ENCODE data around the gene MRS2. TPM values are rescaled to one million over a fixed set of nuclear protein-coding genes. Genes with fewer than 3 reads are reported as not detected.

Gene MRS2
- total RNA-seq, 1 donor from 2014 or later, result 23.1 TPM

DNA sequence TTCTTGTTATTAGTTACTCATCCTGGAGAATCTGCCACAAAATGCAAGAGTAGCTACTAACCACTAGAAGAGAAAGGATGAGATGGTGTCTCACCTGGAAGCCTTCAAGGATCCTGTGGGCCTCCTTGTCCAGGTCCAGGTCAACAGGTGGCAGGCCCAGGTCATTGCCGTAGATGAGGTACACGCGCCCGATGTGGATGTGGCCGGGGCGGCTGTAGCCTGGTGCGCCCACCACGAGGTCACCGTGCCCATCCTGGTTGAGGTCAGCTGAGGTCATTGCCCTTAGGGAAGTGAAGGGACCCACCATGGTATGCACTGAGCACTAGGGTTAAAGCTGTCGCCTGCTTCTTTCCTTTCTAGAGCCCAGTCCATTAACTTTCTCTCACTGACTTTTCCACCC lies 51.2 kb downstream of the MRS2 start:
- no peak overlapping the region for H3K4me3 ChIP-seq
- intact Hi-C loops (cut with DNase I), result no loop called here
- no peak for DNase-seq (ENCODE audit: extremely low spot score in 2 of 2)

DNA sequence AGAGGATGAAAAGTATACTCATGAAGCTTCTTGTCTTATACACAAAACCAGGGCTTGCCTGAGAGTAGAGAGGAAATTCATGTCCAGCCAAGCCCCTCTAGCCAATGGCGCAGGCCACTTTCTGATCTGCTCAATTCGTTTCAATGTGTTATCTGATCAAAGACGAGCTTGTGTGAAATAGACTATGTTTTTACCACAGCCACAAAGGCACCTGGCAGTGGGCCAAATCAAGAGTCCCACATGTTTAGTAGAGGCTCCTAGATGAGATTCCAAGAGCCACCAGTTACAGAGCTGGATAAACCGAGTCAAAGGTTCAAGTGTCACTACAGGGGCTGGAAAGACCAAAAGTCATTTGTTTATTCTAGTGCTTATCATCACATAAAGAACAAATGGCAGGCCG lies 51.7 kb downstream of the MRS2 start:
- TF ChIP-seq, protein P1, sequence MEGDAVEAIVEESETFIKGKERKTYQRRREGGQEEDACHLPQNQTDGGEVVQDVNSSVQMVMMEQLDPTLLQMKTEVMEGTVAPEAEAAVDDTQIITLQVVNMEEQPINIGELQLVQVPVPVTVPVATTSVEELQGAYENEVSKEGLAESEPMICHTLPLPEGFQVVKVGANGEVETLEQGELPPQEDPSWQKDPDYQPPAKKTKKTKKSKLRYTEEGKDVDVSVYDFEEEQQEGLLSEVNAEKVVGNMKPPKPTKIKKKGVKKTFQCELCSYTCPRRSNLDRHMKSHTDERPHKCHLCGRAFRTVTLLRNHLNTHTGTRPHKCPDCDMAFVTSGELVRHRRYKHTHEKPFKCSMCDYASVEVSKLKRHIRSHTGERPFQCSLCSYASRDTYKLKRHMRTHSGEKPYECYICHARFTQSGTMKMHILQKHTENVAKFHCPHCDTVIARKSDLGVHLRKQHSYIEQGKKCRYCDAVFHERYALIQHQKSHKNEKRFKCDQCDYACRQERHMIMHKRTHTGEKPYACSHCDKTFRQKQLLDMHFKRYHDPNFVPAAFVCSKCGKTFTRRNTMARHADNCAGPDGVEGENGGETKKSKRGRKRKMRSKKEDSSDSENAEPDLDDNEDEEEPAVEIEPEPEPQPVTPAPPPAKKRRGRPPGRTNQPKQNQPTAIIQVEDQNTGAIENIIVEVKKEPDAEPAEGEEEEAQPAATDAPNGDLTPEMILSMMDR (IDR thresholded peaks at IDR 0.05), result no peak
- TF ChIP-seq POLR2AphosphoS5 (IDR thresholded peaks at IDR 0.05; ENCODE audit: insufficient read depth in 1 of 2, low read depth in 1 of 2) (no peak), POLR2A (IDR thresholded peaks at IDR 0.05) (no peak)
- no peak overlapping the region for H3K27ac ChIP-seq
- no peaks in the 10 kb centered on the region for H3K27me3 ChIP-seq
- H3K36me3 ChIP-seq, result no peaks in the 10 kb centered on the region
- no peaks in the 10 kb centered on the region for H3K4me1 ChIP-seq
- no peak overlapping the region for H3K4me3 ChIP-seq
- intact Hi-C loops (cut with DNase I), result no loop called here
- no peak for DNase-seq (ENCODE audit: extremely low spot score in 2 of 2)
- no peaks in the 10 kb centered on the region for H3K9me3 ChIP-seq

More for the DNA sequence above, 51.2 kb downstream of the MRS2 start:
- TF ChIP-seq POLR2A (IDR thresholded peaks at IDR 0.05), result no peak
- TF ChIP-seq, protein P1 (IDR thresholded peaks at IDR 0.05), result no peak
- TF ChIP-seq POLR2AphosphoS5 (IDR thresholded peaks at IDR 0.05; ENCODE audit: insufficient read depth in 1 of 2, low read depth in 1 of 2), result no peak
- H3K27ac ChIP-seq, result no peak overlapping the region
- H3K9me3 ChIP-seq, result no peaks in the 10 kb centered on the region
- H3K27me3 ChIP-seq, result no peaks in the 10 kb centered on the region
- no peaks in the 10 kb centered on the region for H3K4me1 ChIP-seq
- no peaks in the 10 kb centered on the region for H3K36me3 ChIP-seq

DNA sequence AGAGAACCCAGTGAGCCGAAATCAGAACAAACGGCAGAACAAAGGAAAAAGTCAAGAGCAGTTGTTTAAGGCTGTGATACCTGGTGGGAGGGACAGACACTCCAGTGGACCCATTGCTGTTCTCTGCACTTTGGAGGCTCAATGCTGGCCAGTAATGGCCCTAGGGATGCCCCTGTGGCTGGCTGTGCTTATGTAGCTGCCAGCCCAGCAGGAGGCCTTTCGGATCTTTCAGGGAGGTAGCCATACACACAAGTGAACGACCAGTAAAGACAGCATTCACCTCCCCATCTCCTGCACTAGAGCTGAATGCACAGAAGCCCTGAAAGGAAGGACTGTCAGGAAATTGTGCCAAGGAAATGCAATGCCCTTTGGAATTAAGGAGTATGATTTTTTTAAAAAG lies 52.3 kb downstream of the MRS2 start:
- DNase-seq (ENCODE audit: extremely low spot score in 2 of 2), result no peak
- TF ChIP-seq POLR2A (IDR thresholded peaks at IDR 0.05) (no peak), POLR2AphosphoS5 (IDR thresholded peaks at IDR 0.05; ENCODE audit: insufficient read depth in 1 of 2, low read depth in 1 of 2) (no peak)
- TF ChIP-seq, protein P1 (IDR thresholded peaks at IDR 0.05), result no peak
- H3K36me3 ChIP-seq, result no peaks in the 10 kb centered on the region
- no peaks in the 10 kb centered on the region for H3K9me3 ChIP-seq
- no peak overlapping the region for H3K27ac ChIP-seq
- H3K4me3 ChIP-seq, result no peak overlapping the region
- no peaks in the 10 kb centered on the region for H3K27me3 ChIP-seq
- H3K4me1 ChIP-seq, result no peaks in the 10 kb centered on the region
- intact Hi-C loops (cut with DNase I), result no loop called here

DNA sequence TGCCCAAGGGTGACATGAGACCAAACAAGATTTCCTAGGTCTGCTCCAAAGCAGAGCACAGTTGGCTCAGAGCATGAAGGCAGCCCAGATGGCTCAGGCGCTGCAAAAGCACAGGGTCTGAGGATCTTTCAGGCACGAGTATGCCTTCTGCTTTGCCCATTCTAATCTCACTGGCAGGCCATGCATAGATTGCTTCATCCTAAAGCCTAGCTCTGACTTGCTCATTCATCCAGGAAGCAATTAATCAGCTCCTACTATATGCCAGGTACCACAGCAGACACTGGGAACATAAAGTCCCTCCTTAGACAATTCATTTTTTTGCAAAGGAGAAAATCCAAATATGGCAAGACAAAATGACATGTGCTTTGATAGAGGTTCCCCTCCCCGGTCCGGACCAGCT lies 55.4 kb downstream of the MRS2 start:
- no peak for DNase-seq (ENCODE audit: extremely low spot score in 2 of 2)
- Histone ChIP-seq H3K4me3 (no peak overlapping the region), H3K9me3 (no peaks in the 10 kb centered on the region), H3K4me1 (no peaks in the 10 kb centered on the region), H3K27me3 (no peaks in the 10 kb centered on the region), H3K36me3 (no peaks in the 10 kb centered on the region), H3K27ac (no peak overlapping the region)
- intact Hi-C loops (cut with DNase I), result no loop called here
- TF ChIP-seq, protein P1 (IDR thresholded peaks at IDR 0.05), result no peak
- TF ChIP-seq POLR2AphosphoS5 (IDR thresholded peaks at IDR 0.05; ENCODE audit: insufficient read depth in 1 of 2, low read depth in 1 of 2), result peak in 1 of 2 donors; percentile 60

DNA sequence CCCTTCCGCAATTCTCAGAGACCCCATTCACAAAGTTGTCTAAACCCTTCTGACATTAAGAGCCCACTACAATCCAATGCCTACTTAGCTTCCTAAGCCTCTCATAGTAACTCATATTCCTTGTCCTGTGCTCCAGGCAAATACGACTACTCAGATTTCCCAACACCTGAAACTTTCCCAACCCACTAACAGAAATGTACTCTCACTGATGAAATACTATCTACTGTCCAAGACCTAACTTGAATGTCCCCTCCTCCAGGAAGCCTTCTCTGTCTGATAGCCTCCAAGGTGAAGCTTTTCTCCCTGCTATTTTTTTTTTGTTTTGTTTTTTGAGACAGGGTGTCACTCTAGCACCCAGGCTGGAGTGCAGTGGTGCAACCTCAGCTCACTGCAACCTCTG lies 56.2 kb downstream of the MRS2 start:
- no peak for TF ChIP-seq POLR2A (IDR thresholded peaks at IDR 0.05)
- TF ChIP-seq, protein P1 (IDR thresholded peaks at IDR 0.05), result no peak
- TF ChIP-seq POLR2AphosphoS5 (IDR thresholded peaks at IDR 0.05; ENCODE audit: insufficient read depth in 1 of 2, low read depth in 1 of 2), result no peak
- intact Hi-C loops (cut with DNase I), result no loop called here
- no peak overlapping the region for H3K27ac ChIP-seq

More for the DNA sequence above, 56.2 kb downstream of the MRS2 start:
- Histone ChIP-seq H3K27me3 (no peaks in the 10 kb centered on the region), H3K4me1 (no peaks in the 10 kb centered on the region), H3K4me3 (no peak overlapping the region), H3K9me3 (no peaks in the 10 kb centered on the region), H3K36me3 (no peaks in the 10 kb centered on the region)
- DNase-seq (ENCODE audit: extremely low spot score in 2 of 2), result no peak
